ENCODE measurements around the gene FAM131A. TPM values are rescaled to one million over a fixed set of nuclear protein-coding genes. Genes with fewer than 3 reads are reported as not detected.
A peak's percentile ranks its signal among the peaks of the same experiment; 100 is the strongest.

The FAM131A gene
- total RNA-seq, 2 experiments from 2014 or later: 4.0 to 5.5 TPM

- H3K4me3 Mint-ChIP-seq: no peak overlapping the region
- ChIA-PET POLR2A (interaction anchor here (0.8 to 1.9 kb wide), 2 partner anchors 30 to 62 kb away, joined by 3 to 5 read pairs; no protein-coding TSS in a partner anchor), CTCF (interaction anchor here (0.7 to 3.3 kb wide), 3 partner anchors 33 to 65 kb away, joined by 3 to 25 read pairs (median 4); partner anchors contain the start of gene EEF1AKMT4)
- no peak overlapping the region for H3K27ac Mint-ChIP-seq
- ATAC-seq (no peak), DNase-seq (no peak)
- no peaks in the 10 kb centered on the region for H3K9me3 Mint-ChIP-seq
- peaks cover 3% of the 10 kb centered on the region for H3K27me3 Mint-ChIP-seq
- no peaks in the 10 kb centered on the region for H3K36me3 Mint-ChIP-seq (ENCODE audit: low read depth)
- intact Hi-C loops (cut with micrococcal nuclease): no loop called here
- H3K4me1 Mint-ChIP-seq (ENCODE audit: low read depth): no peaks in the 10 kb centered on the region
- TF ChIP-seq CTCF (IDR thresholded peaks at IDR 0.05): no peak
Measured at GRCh38 chr3:184291738-184292445, 45.5 kb upstream of the FAM131A start.

- Mint-ChIP-seq H3K4me3 (no peak overlapping the region), H3K9me3 (no peaks in the 10 kb centered on the region), H3K36me3 (ENCODE audit: low read depth) (peaks cover 14% of the 10 kb centered on the region), H3K27ac (no peak overlapping the region), H3K27me3 (peaks cover 1% of the 10 kb centered on the region), H3K4me1 (ENCODE audit: low read depth) (peaks cover 15% of the 10 kb centered on the region)
- ATAC-seq (no peak), DNase-seq (no peak)
- intact Hi-C loops (cut with micrococcal nuclease): loop anchor here (5.0 kb wide), 1 partner anchor 48 kb away; the partner anchor contains the start of genes ALG3 and EEF1AKMT4
- TF ChIP-seq CTCF (IDR thresholded peaks at IDR 0.05): no peak
- ChIA-PET CTCF (interaction anchor here (0.9 kb wide), 1 partner anchor 105 kb away, joined by 4 read pairs; no protein-coding TSS in a partner anchor), POLR2A (no interaction called here)
Measured at GRCh38 chr3:184295771-184296170, 41.6 kb upstream of the FAM131A start.

GRCh38 chr3:184296616-184297015 is 40.8 kb upstream of the FAM131A start:
- no peak for TF ChIP-seq CTCF (IDR thresholded peaks at IDR 0.05)

GRCh38 chr3:184298759-184299487 is 38.5 kb upstream of the FAM131A start, which contains the start of gene PSMD2:
Gene PSMD2 (plus strand): TSS chr3:184299241. CDS start chr3:184299267, 26 bp downstream.
- DNase-seq: peak; percentile 99
- Mint-ChIP-seq H3K27ac (peak within 1 kb of the TSS; percentile 91), H3K4me3 (peak within 1 kb of the TSS; percentile 79), H3K9me3 (no peaks in the 10 kb centered on the region), H3K4me1 (ENCODE audit: low read depth) (peaks cover 24% of the 10 kb centered on the region), H3K27me3 (no peaks in the 10 kb centered on the region), H3K36me3 (ENCODE audit: low read depth) (peaks cover 41% of the 10 kb centered on the region)
- POLR2A ChIA-PET: interaction anchor here (0.9 to 1.1 kb wide), 2 partner anchors 13 to 17 kb away, joined by 3 to 5 read pairs; no protein-coding TSS in a partner anchor
- CTCF ChIA-PET: interaction anchor here (1.3 to 1.5 kb wide), 2 partner anchors 9 to 13 kb away, joined by 3 to 7 read pairs; no protein-coding TSS in a partner anchor
- intact Hi-C loops (cut with micrococcal nuclease): loop anchor here (2.0 to 5.0 kb wide), 2 partner anchors 52 to 124 kb away; partner anchors contain the start of genes ALG3, AP2M1 and EEF1AKMT4
- ATAC-seq: peak; percentile 96
- no peak for TF ChIP-seq CTCF (IDR thresholded peaks at IDR 0.05)

More at GRCh38 chr3:184296616-184297015, 40.8 kb upstream of the FAM131A start:
- peaks cover 19% of the 10 kb centered on the region for H3K4me1 Mint-ChIP-seq (ENCODE audit: low read depth)
- peaks cover 1% of the 10 kb centered on the region for H3K27me3 Mint-ChIP-seq
- no peaks in the 10 kb centered on the region for H3K9me3 Mint-ChIP-seq
- ATAC-seq (no peak), DNase-seq (no peak)
- H3K4me3 Mint-ChIP-seq: no peak overlapping the region
- ChIA-PET CTCF (no interaction called here), POLR2A (no interaction called here)
- peaks cover 20% of the 10 kb centered on the region for H3K36me3 Mint-ChIP-seq (ENCODE audit: low read depth)
- intact Hi-C loops (cut with micrococcal nuclease): loop anchor here (5.0 kb wide), 1 partner anchor 49 kb away; the partner anchor contains the start of genes ALG3 and EEF1AKMT4
- no peak overlapping the region for H3K27ac Mint-ChIP-seq
